HEK293T (cell line): Measurements from ENCODE around the gene PFN4.
A peak's percentile ranks its signal among the peaks of the same experiment; 100 is the strongest.

Experiments
- CTCF ChIA-PET: fragments of 350-600 bp; formaldehyde crosslinking; extraction: SDS; loops from one replicate; lab custom pipeline; 2021; ENCODE audit warnings: antibody characterized with exemption, inconsistent platforms; lab: Yijun Ruan, JAX
- POLR2A ChIA-PET: fragments of 350-600 bp; formaldehyde crosslinking; extraction: SDS; loops from one replicate; lab custom pipeline; 2020; ENCODE audit warnings: antibody characterized with exemption, inconsistent platforms; lab: Yijun Ruan, JAX
- DNase-seq: peaks from one replicate; pipeline ENCODE4 v3.0.0; 2012; ENCODE audit warnings: mixed read lengths; ENCODE audit errors: extremely low spot score
- ARNT ChIP-seq: fragments of 450-650 bp; IDR thresholded peaks from 2 replicates; pipeline ENCODE4 v1.6.1; 2017; ENCODE audit warnings: mild to moderate bottlenecking
- BHLHE40 ChIP-seq: fragments of 450-650 bp; IDR thresholded peaks from 2 replicates; pipeline ENCODE4 v1.6.1; 2016; ENCODE audit warnings: mild to moderate bottlenecking, moderate library complexity, borderline replicate concordance
- CTBP1 ChIP-seq: fragments of 450-650 bp; IDR thresholded peaks from 2 replicates; pipeline ENCODE4 v1.6.1; 2016; ENCODE audit warnings: borderline replicate concordance
- ELF4 ChIP-seq: fragments of 450-650 bp; IDR thresholded peaks from 2 replicates; pipeline ENCODE4 v1.6.1; 2017; ENCODE audit warnings: antibody characterized with exemption
- FOXA1 ChIP-seq: fragments of 450-650 bp; IDR thresholded peaks from 2 replicates; pipeline ENCODE4 v1.6.1; 2016; ENCODE audit warnings: mild to moderate bottlenecking
- FOXK2 ChIP-seq: fragments of 450-650 bp; IDR thresholded peaks from 2 replicates; pipeline ENCODE4 v1.6.1; 2016; ENCODE audit warnings: mild to moderate bottlenecking
- FOXM1 ChIP-seq: fragments of 450-650 bp; IDR thresholded peaks from 2 replicates; pipeline ENCODE4 v1.6.1; 2017; ENCODE audit warnings: mild to moderate bottlenecking, borderline replicate concordance
- HDGF ChIP-seq: fragments of 450-650 bp; IDR thresholded peaks from 2 replicates; pipeline ENCODE4 v1.6.1; 2017; ENCODE audit warnings: antibody characterized with exemption, borderline replicate concordance
- L3MBTL2 ChIP-seq: fragments of 450-650 bp; conservative IDR thresholded peaks from 2 replicates; pipeline ENCODE4 v1.6.1; 2016; ENCODE audit warnings: mild to moderate bottlenecking
- LEF1 ChIP-seq: fragments of 450-650 bp; IDR thresholded peaks from 2 replicates; pipeline ENCODE4 v1.6.1; 2017; ENCODE audit warnings: mild to moderate bottlenecking, borderline replicate concordance
- NFRKB ChIP-seq: fragments of 450-650 bp; IDR thresholded peaks from 2 replicates; pipeline ENCODE4 v1.6.1; 2016; ENCODE audit warnings: mild to moderate bottlenecking, moderate library complexity
- SP1 ChIP-seq: fragments of 450-650 bp; IDR thresholded peaks from 2 replicates; pipeline ENCODE4 v1.6.1; 2017
- SUZ12 ChIP-seq: fragments of 450-650 bp; IDR thresholded peaks from 2 replicates; pipeline ENCODE4 v1.6.1; 2016; ENCODE audit warnings: mild to moderate bottlenecking
- TARDBP ChIP-seq: fragments of 450-650 bp; IDR thresholded peaks from 2 replicates; pipeline ENCODE4 v1.6.1; 2016
- ZNF384 ChIP-seq: fragments of 450-650 bp; IDR thresholded peaks from 2 replicates; pipeline ENCODE4 v1.6.1; 2016
- TF ChIP-seq, protein P1 (sequence below): fragments of 450-650 bp; IDR thresholded peaks from 2 replicates; pipeline ENCODE4 v1.6.1; 2016

PFN4 gene

DNA sequence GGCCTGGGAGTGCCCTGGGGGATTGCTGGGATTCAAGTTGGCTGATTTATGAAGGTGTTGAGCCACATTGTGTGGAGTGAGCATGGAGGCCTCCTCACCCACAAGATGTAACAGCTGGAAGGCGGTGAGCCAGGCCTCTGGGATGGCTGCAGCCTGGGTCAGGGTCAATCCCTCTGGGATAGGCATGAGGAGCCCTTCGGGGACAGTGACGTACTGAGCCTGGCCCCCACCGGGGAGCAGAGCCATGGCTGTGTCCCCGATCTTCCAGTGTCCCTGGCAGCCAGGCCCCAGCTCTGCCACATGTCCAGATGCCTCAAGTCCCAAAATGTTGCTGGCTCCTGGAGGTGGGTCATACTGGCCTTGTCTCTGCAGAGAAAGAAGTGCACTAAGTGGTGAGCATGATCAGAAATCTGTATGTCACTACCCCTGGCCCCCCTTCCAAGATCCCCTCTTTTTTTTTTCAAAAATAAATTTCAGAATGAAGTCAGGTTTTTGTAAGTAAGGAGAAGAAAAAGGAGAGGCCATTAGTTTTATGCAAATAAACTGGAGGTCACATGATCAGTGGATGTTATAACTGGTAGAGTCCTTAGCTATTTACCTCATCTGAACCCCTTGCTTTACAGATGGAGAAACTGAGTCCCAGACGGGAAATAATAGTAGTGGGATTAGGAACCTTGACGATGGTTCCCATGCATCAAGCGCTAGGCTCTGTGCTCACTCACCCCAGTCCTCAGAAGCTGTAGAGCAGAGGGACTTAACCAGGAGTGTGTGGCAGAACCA, 40.2 kb downstream of the PFN4 start:
- CTCF ChIA-PET: interaction anchor here (0.8 to 2.2 kb wide), 2 partner anchors 10 to 158 kb away, joined by 3 to 11 read pairs; no protein-coding TSS in a partner anchor
- POLR2A ChIA-PET: interaction anchor here (0.6 to 2.5 kb wide), 8 partner anchors 34 to 258 kb away, joined by 3 to 26 read pairs (median 6); partner anchors contain the start of genes ATAD2B, FAM228B, FKBP1B and PFN4
- DNase-seq: no peak

DNA sequence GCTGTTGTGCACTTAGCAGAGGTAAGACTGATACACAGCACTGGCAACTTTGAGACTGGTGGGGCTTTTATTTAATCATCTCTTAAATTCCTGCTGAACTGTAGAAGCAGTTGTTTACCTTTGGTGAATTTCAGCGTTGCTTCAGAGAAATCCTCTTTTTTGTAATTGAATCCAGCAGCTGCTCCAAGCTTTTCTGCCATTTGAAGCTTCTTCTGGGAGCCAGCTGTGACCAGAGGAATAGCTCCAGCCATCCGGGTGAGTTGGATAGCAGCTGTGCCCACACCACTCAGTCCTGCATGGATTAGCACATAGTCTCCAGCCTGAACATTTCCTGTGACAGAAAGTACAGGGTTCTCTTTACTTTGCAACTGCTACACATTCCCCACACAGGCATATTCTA, 42.4 kb downstream of the PFN4 start:
- no peak for DNase-seq
- no peak for TF ChIP-seq FOXM1
- no peak for TF ChIP-seq ZNF384
- no peak for TF ChIP-seq HDGF
- TF ChIP-seq, protein P1, sequence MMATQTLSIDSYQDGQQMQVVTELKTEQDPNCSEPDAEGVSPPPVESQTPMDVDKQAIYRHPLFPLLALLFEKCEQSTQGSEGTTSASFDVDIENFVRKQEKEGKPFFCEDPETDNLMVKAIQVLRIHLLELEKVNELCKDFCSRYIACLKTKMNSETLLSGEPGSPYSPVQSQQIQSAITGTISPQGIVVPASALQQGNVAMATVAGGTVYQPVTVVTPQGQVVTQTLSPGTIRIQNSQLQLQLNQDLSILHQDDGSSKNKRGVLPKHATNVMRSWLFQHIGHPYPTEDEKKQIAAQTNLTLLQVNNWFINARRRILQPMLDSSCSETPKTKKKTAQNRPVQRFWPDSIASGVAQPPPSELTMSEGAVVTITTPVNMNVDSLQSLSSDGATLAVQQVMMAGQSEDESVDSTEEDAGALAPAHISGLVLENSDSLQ: no peak
- TF ChIP-seq FOXA1: no peak
- TF ChIP-seq ELF4: no peak
- no peak for TF ChIP-seq TARDBP
- no peak for TF ChIP-seq FOXK2
- TF ChIP-seq SP1: no peak
- no peak for TF ChIP-seq SUZ12
- no peak for TF ChIP-seq BHLHE40
- no peak for TF ChIP-seq NFRKB
- TF ChIP-seq CTBP1: no peak
- TF ChIP-seq LEF1: no peak
- no peak for TF ChIP-seq ARNT
- TF ChIP-seq L3MBTL2: no peak
- CTCF ChIA-PET: interaction anchor here (0.8 kb wide), 1 partner anchor 156 kb away, joined by 3 read pairs; no protein-coding TSS in a partner anchor
- POLR2A ChIA-PET: interaction anchor here (1.1 to 1.2 kb wide), 2 partner anchors 34 to 154 kb away, joined by 4 to 5 read pairs; partner anchors contain the start of genes ATAD2B and WDCP

More for the DNA sequence above, 40.2 kb downstream of the PFN4 start:
- no peak for TF ChIP-seq CTBP1
- TF ChIP-seq L3MBTL2: no peak
- no peak for TF ChIP-seq LEF1
- no peak for TF ChIP-seq SUZ12
- no peak for TF ChIP-seq FOXM1
- no peak for TF ChIP-seq FOXK2
- no peak for TF ChIP-seq ZNF384
- no peak for TF ChIP-seq SP1
- no peak for TF ChIP-seq NFRKB
- TF ChIP-seq ELF4: no peak
- no peak for TF ChIP-seq BHLHE40
- no peak for TF ChIP-seq FOXA1
- TF ChIP-seq, protein P1: no peak

DNA sequence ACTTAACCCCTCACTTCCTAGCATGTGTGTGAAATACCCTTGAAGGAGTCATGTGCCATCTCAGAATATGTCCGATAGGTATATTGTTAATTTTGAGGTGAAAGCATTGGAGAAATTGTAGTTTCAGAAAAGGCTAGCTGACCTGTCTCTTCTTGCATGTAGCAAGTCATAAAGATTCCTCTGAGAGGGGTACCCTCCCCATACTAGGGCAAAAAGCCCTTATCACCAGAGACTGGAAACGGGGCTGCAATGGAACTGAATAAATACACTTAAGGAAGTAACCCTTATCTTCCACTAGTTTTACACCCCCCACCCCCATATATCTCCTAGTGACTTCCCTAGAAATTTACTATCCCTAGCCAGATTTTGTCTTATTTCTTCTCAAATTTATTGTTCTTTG, 45.3 kb downstream of the PFN4 start:
- CTCF ChIA-PET: no interaction called here
- DNase-seq: no peak
- POLR2A ChIA-PET: interaction anchor here (2.2 kb wide), 1 partner anchor 151 kb away, joined by 20 read pairs; the partner anchor contains the start of gene ATAD2B
- TF ChIP-seq, protein P1: no peak
- no peak for TF ChIP-seq FOXM1
- TF ChIP-seq HDGF: no peak
- no peak for TF ChIP-seq FOXK2
- no peak for TF ChIP-seq ZNF384
- no peak for TF ChIP-seq CTBP1

DNA sequence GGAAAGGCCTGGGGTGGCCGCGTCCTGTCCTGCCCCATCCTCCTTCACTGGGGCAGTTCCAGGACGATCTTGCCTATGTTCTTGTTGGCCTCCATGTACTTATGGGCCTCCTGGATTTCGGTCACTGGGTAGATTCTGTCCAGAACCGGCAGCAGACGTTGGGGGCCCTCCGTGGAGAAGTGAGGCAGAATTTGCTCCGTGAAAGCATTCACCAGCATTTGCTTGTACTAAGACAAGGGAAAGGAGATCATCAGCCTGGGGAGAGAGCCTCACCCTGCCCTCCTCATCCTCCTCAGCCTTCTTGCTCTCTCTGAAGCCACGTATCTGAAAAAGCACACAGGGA, 45.6 kb downstream of the PFN4 start:
- ChIA-PET CTCF (no interaction called here), POLR2A (interaction anchor here (2.2 to 2.4 kb wide), 2 partner anchors 30 to 151 kb away, joined by 20 to 27 read pairs; partner anchors contain the start of genes ATAD2B and WDCP)
- TF ChIP-seq CTBP1: no peak
- no peak for TF ChIP-seq TARDBP
- no peak for TF ChIP-seq ZNF384
- TF ChIP-seq HDGF: no peak
- no peak for TF ChIP-seq SUZ12
- no peak for TF ChIP-seq FOXA1
- no peak for TF ChIP-seq NFRKB
- no peak for TF ChIP-seq ARNT
- no peak for TF ChIP-seq LEF1
- no peak for DNase-seq

DNA sequence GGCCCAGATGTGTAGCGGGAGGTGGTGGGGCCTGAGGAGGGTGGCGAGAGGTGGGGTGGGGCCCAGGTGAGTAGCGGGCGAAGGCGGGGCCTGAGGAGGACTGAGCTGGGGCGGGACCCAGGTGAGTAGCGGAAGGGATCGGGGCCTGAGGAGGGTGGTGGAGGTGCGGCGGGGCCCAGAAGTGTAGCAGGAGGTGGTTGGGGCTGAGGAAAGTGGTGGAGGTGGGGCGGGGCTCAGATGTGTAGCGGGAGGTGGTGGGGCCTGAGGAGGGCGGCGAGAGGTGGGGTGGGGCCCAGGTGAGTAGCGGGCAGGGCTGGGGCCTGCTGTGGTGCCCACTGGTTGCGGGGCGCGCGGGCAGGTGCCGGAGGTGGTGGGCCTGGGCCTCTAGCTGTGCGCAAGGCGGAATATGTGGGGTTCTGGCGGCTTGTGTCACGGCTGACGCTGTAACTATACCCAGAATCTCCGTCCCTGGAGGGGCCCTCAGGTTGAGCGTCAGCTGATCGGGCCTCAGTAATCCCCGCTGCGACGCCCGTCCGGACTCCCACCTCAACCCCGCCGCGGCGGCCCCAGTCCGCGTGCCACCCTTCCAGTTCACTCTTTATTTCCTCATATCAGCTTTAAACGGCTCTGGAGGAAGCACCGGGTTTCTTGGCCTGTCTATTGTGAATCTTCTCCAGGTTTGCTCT, 46.1 kb downstream of the PFN4 start:
- TF ChIP-seq ZNF384: no peak
- no peak for TF ChIP-seq TARDBP
- peak; percentile 41 for TF ChIP-seq L3MBTL2
- CTCF ChIA-PET: no interaction called here
- POLR2A ChIA-PET: interaction anchor here (0.8 to 2.4 kb wide), 10 partner anchors 11 to 284 kb away, joined by 3 to 27 read pairs (median 7); partner anchors contain the start of genes ATAD2B, FAM228B, FKBP1B and ITSN2
- peak; percentile 7 for DNase-seq
